Activated CD8-positive, alpha-beta memory T cell treated with anti-CD3 and anti-CD28 coated beads, Interleukin-2, amount 10 ng/mL, durations not matched to agents 7 days and 5 days (primary cell): ENCODE results near the gene TFDP1. TPM values are rescaled to one million over a fixed set of nuclear protein-coding genes. Genes with fewer than 3 reads are reported as not detected.
"Not testable (repeated sequence)": the region's sequence is repeated elsewhere in the genome, so short reads cannot be mapped to it uniquely, and the experiment has no call there.

ENCODE experiments used
- ATAC-seq: fragments of 150-1000 bp; cut with Tn5 transposase; one replicate; pipeline ENCODE4 v1.10.0; 2021; ENCODE audit warnings: moderate library complexity
- CTCF ChIA-PET: fragments of 350-600 bp; sonication (Branson Sonifier 250); formaldehyde crosslinking; loops from one replicate; lab custom pipeline; 2021; ENCODE audit warnings: antibody characterized with exemption; lab: Charles Lee
- DNase-seq: peaks from one replicate; pipeline ENCODE4 v3.0.0-alpha.2; 2020
- H3K27ac Mint-ChIP-seq: one replicate; pipeline ENCODE4 v1.8.0; 2021; ENCODE audit warnings: mild to moderate bottlenecking, mixed read lengths
- H3K27me3 Mint-ChIP-seq: one replicate; pipeline ENCODE4 v1.8.0; 2021; ENCODE audit warnings: mixed read lengths
- H3K36me3 Mint-ChIP-seq: one replicate; pipeline ENCODE4 v1.8.0; 2021; ENCODE audit warnings: mild to moderate bottlenecking, mixed read lengths
- H3K4me1 Mint-ChIP-seq: one replicate; pipeline ENCODE4 v1.8.0; 2021; ENCODE audit warnings: mixed read lengths
- H3K4me3 Mint-ChIP-seq: one replicate; pipeline ENCODE4 v1.8.0; 2021; ENCODE audit warnings: mild to moderate bottlenecking, moderate library complexity, mixed read lengths
- H3K9me3 Mint-ChIP-seq: one replicate; pipeline ENCODE4 v1.8.0; 2022; ENCODE audit warnings: low read depth, mixed read lengths
- total RNA-seq, 2 experiments: library from RNA; stranded (reverse); gene quantifications; one replicate each; pipeline ENCODE4 v1.2.3, GENCODE V29; 2021

The TFDP1 gene
- total RNA-seq, 2 experiments from 2014 or later: 168 to 175 TPM

- Mint-ChIP-seq H3K27me3 (no peaks in the 10 kb centered on the region), H3K27ac (no peak overlapping the region), H3K4me3 (no peak overlapping the region), H3K36me3 (peaks cover 25% of the 10 kb centered on the region), H3K9me3 (no peaks in the 10 kb centered on the region), H3K4me1 (no peaks in the 10 kb centered on the region)
- CTCF ChIA-PET: no interaction called here
- DNase-seq: no peak
- ATAC-seq: no peak
Measured at GRCh38 chr13:113612607-113613006, 28.1 kb downstream of the TFDP1 start.

GRCh38 chr13:113613789-113614379 lies 29.3 kb downstream of the TFDP1 start:
- H3K36me3 Mint-ChIP-seq: peaks cover 20% of the 10 kb centered on the region
- no peak for ATAC-seq
- no peak overlapping the region for H3K4me3 Mint-ChIP-seq
- no peaks in the 10 kb centered on the region for H3K4me1 Mint-ChIP-seq
- H3K27me3 Mint-ChIP-seq: no peaks in the 10 kb centered on the region
- no peak overlapping the region for H3K27ac Mint-ChIP-seq
- CTCF ChIA-PET: no interaction called here
- no peak for DNase-seq
- no peaks in the 10 kb centered on the region for H3K9me3 Mint-ChIP-seq

- ATAC-seq (no peak), DNase-seq (no peak)
- H3K4me1 Mint-ChIP-seq: no peaks in the 10 kb centered on the region
- no peaks in the 10 kb centered on the region for H3K9me3 Mint-ChIP-seq
- H3K36me3 Mint-ChIP-seq: peaks cover 15% of the 10 kb centered on the region
- no peaks in the 10 kb centered on the region for H3K27me3 Mint-ChIP-seq
- H3K27ac Mint-ChIP-seq: no peak overlapping the region
- H3K4me3 Mint-ChIP-seq: no peak overlapping the region
- CTCF ChIA-PET: no interaction called here
Measured at GRCh38 chr13:113616281-113616906, 31.8 kb downstream of the TFDP1 start.

GRCh38 chr13:113616991-113617749 lies 32.6 kb downstream of the TFDP1 start:
- Mint-ChIP-seq H3K36me3 (peaks cover 10% of the 10 kb centered on the region), H3K4me3 (no peak overlapping the region), H3K4me1 (no peaks in the 10 kb centered on the region), H3K27me3 (no peaks in the 10 kb centered on the region), H3K27ac (no peak overlapping the region), H3K9me3 (no peaks in the 10 kb centered on the region)
- DNase-seq: no peak
- no peak for ATAC-seq
- CTCF ChIA-PET: no interaction called here

- no peak for DNase-seq
- ATAC-seq: no peak
Measured at GRCh38 chr13:113617961-113618360, 33.4 kb downstream of the TFDP1 start.

GRCh38 chr13:113618455-113618854 lies 33.9 kb downstream of the TFDP1 start:
- Mint-ChIP-seq H3K9me3 (no peaks in the 10 kb centered on the region), H3K4me3 (no peak overlapping the region), H3K36me3 (peaks cover 16% of the 10 kb centered on the region), H3K27me3 (no peaks in the 10 kb centered on the region), H3K4me1 (no peaks in the 10 kb centered on the region), H3K27ac (no peak overlapping the region)
- ATAC-seq (no peak), DNase-seq (no peak)
- CTCF ChIA-PET: no interaction called here

More at GRCh38 chr13:113617961-113618360, 33.4 kb downstream of the TFDP1 start:
- peaks cover 13% of the 10 kb centered on the region for H3K36me3 Mint-ChIP-seq
- CTCF ChIA-PET: no interaction called here
- no peak overlapping the region for H3K27ac Mint-ChIP-seq
- no peaks in the 10 kb centered on the region for H3K4me1 Mint-ChIP-seq
- no peaks in the 10 kb centered on the region for H3K27me3 Mint-ChIP-seq
- H3K9me3 Mint-ChIP-seq: no peaks in the 10 kb centered on the region
- no peak overlapping the region for H3K4me3 Mint-ChIP-seq

GRCh38 chr13:113620036-113620796 lies 35.7 kb downstream of the TFDP1 start:
- peaks cover 30% of the 10 kb centered on the region for H3K36me3 Mint-ChIP-seq
- no peaks in the 10 kb centered on the region for H3K27me3 Mint-ChIP-seq
- ATAC-seq (no peak), DNase-seq (no peak)
- no peaks in the 10 kb centered on the region for H3K4me1 Mint-ChIP-seq
- no peak overlapping the region for H3K4me3 Mint-ChIP-seq
- CTCF ChIA-PET: no interaction called here
- H3K9me3 Mint-ChIP-seq: no peaks in the 10 kb centered on the region
- no peak overlapping the region for H3K27ac Mint-ChIP-seq

GRCh38 chr13:113621046-113621445 lies 36.5 kb downstream of the TFDP1 start:
- Mint-ChIP-seq H3K27me3 (no peaks in the 10 kb centered on the region), H3K4me3 (no peak overlapping the region), H3K4me1 (no peaks in the 10 kb centered on the region), H3K9me3 (no peaks in the 10 kb centered on the region), H3K27ac (no peak overlapping the region), H3K36me3 (peaks cover 31% of the 10 kb centered on the region)
- no peak for DNase-seq
- ATAC-seq: no peak
- CTCF ChIA-PET: no interaction called here

GRCh38 chr13:113621498-113621897 lies 36.9 kb downstream of the TFDP1 start:
- H3K36me3 Mint-ChIP-seq: peaks cover 33% of the 10 kb centered on the region
- H3K27me3 Mint-ChIP-seq, H3K4me1 Mint-ChIP-seq, H3K4me3 Mint-ChIP-seq, H3K27ac Mint-ChIP-seq, CTCF ChIA-PET, DNase-seq, H3K9me3 Mint-ChIP-seq, ATAC-seq: not testable (repeated sequence)

- H3K36me3 Mint-ChIP-seq: peaks cover 38% of the 10 kb centered on the region
- not testable (repeated sequence) for DNase-seq, H3K27ac Mint-ChIP-seq
Measured at GRCh38 chr13:113621986-113622550, 37.5 kb downstream of the TFDP1 start.

GRCh38 chr13:113622791-113623490 lies 38.4 kb downstream of the TFDP1 start:
- no peaks in the 10 kb centered on the region for H3K9me3 Mint-ChIP-seq
- no peaks in the 10 kb centered on the region for H3K27me3 Mint-ChIP-seq
- no peak overlapping the region for H3K27ac Mint-ChIP-seq
- CTCF ChIA-PET: no interaction called here
- H3K4me3 Mint-ChIP-seq: no peak overlapping the region
- H3K4me1 Mint-ChIP-seq: no peaks in the 10 kb centered on the region
- DNase-seq: no peak
- no peak for ATAC-seq
- H3K36me3 Mint-ChIP-seq: peaks cover 38% of the 10 kb centered on the region

More at GRCh38 chr13:113621986-113622550, 37.5 kb downstream of the TFDP1 start:
- H3K27me3 Mint-ChIP-seq, ATAC-seq, H3K9me3 Mint-ChIP-seq, H3K4me3 Mint-ChIP-seq, H3K4me1 Mint-ChIP-seq, CTCF ChIA-PET: not testable (repeated sequence)

- CTCF ChIA-PET: no interaction called here
- H3K9me3 Mint-ChIP-seq: no peaks in the 10 kb centered on the region
- no peaks in the 10 kb centered on the region for H3K27me3 Mint-ChIP-seq
- H3K27ac Mint-ChIP-seq: no peak overlapping the region
- DNase-seq: no peak
- peaks cover 38% of the 10 kb centered on the region for H3K36me3 Mint-ChIP-seq
- H3K4me1 Mint-ChIP-seq: no peaks in the 10 kb centered on the region
- ATAC-seq: peak; percentile 33
- no peak overlapping the region for H3K4me3 Mint-ChIP-seq
Measured at GRCh38 chr13:113623491-113624234, 39.1 kb downstream of the TFDP1 start.
